ENCODE measurements around the gene DUSP12.

Gene DUSP12

GRCh38 chr1:161725908-161726472, 23.6 kb upstream of the DUSP12 start:
- H3K9ac ChIP-seq, result peak overlapping the region; percentile 77
- peak overlapping the region; percentile 89 for H2AFZ ChIP-seq (ENCODE audit: low read depth)
- H3K27ac ChIP-seq, result peak overlapping the region; percentile 71

DNA sequence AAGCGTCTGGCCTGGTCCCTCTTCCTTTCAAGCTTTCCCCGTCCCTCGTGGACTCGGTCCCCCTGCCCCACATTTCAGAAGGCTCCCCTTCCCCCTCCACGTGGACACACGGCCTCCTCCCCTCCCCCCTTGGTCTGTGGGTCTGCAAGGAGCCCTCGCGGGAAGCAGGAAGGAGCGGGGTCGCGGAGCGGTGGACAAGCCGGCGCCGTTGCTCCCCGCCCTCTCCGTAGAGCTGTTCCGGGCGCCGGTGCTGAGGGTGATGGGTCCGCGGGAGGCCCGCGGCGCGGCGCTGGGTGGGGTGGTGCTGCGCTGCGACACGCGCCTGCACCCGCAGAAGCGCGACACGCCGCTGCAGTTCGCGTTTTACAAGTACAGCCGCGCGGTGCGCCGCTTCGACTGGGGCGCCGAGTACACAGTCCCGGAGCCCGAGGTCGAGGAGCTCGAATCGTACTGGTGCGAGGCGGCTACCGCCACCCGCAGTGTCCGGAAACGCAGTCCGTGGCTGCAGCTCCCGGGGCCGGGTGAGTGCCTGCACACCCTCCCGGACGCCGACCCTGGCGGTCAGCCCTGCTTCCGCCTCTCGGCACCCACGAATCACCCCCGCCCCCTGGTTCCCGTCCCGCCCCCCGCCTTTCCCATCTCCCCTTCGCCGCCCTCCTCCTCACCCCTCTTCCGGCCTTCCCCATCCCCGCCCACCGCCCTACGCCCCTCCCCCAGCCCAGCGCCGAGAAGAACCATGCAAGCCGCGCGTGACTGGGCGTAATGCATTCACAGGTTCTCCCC, 22.9 kb upstream of the DUSP12 start:
- peak overlapping the region; percentile 89 for H2AFZ ChIP-seq (ENCODE audit: low read depth)
- H3K36me3 ChIP-seq (ENCODE audit: insufficient read depth), result no peaks in the 10 kb centered on the region
- peak overlapping the region; percentile 85 for H3K27ac ChIP-seq
- peaks cover 39% of the 10 kb centered on the region for H3K4me1 ChIP-seq (ENCODE audit: low read depth, poor library complexity, severe bottlenecking)
- peak overlapping the region; percentile 94 for H3K4me3 ChIP-seq (IDR thresholded peaks at IDR 0.05; ENCODE audit: insufficient read depth, low read depth, low read length)
- H4K20me1 ChIP-seq (ENCODE audit: insufficient read depth), result no peaks in the 10 kb centered on the region
- no peaks in the 10 kb centered on the region for H3K79me2 ChIP-seq (ENCODE audit: insufficient read depth, low read depth)
- H3K27me3 ChIP-seq (ENCODE audit: insufficient read depth, low read depth), result no peaks in the 10 kb centered on the region
- TF ChIP-seq CTCF (conservative IDR thresholded peaks at IDR 0.05; ENCODE audit: low read depth, low read length), result no peak
- peak overlapping the region; percentile 77 for H3K9ac ChIP-seq
- H3K4me2 ChIP-seq, result peak overlapping the region; percentile 92

More at GRCh38 chr1:161725908-161726472, 23.6 kb upstream of the DUSP12 start:
- H3K4me1 ChIP-seq (ENCODE audit: low read depth, poor library complexity, severe bottlenecking), result peaks cover 39% of the 10 kb centered on the region
- H3K79me2 ChIP-seq (ENCODE audit: insufficient read depth, low read depth), result no peaks in the 10 kb centered on the region
- H3K4me2 ChIP-seq, result peak overlapping the region; percentile 92
- TF ChIP-seq CTCF (conservative IDR thresholded peaks at IDR 0.05; ENCODE audit: low read depth, low read length), result 0 out of 2 replicates have a peak, but pooled peaks have one; percentile 0
- H4K20me1 ChIP-seq (ENCODE audit: insufficient read depth), result no peaks in the 10 kb centered on the region
- H3K27me3 ChIP-seq (ENCODE audit: insufficient read depth, low read depth), result no peaks in the 10 kb centered on the region
- H3K4me3 ChIP-seq (IDR thresholded peaks at IDR 0.05; ENCODE audit: insufficient read depth, low read depth, low read length), result peak overlapping the region; percentile 94
- no peaks in the 10 kb centered on the region for H3K36me3 ChIP-seq (ENCODE audit: insufficient read depth)

DNA sequence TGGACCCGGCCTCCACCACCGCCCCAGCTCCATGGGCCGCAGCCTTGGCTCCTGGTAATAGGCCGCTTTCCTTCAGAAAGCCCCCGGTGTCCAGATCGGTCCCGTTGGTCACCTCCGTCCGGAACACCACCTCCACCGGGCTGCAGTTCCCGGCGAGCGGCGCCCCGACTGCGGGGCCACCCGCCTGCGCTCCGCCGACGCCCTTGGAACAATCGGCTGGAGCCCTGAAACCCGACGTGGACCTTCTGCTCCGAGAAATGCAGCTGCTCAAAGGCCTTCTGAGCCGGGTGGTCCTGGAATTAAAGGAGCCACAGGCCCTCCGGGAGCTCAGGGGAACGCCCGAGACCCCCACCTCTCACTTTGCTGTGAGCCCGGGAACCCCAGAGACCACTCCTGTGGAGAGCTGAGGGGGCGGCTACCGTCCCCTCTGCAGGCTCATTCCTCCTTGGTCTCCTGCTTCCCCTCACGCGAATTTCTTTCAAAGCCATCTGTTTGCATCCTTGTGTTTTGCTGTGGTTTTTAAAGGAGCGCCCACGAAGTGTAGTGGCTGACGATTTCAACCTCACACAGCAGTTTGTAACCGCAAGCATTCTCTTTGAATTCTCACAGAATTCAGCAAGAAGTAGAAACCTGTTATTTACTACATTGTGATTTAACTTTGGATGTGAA, 22.2 kb upstream of the DUSP12 start:
- Histone ChIP-seq H3K27me3 (ENCODE audit: insufficient read depth, low read depth) (no peaks in the 10 kb centered on the region), H3K4me3 (IDR thresholded peaks at IDR 0.05; ENCODE audit: insufficient read depth, low read depth, low read length) (peak overlapping the region; percentile 87), H3K27ac (peak overlapping the region; percentile 85), H3K36me3 (ENCODE audit: insufficient read depth) (no peaks in the 10 kb centered on the region), H3K4me1 (ENCODE audit: low read depth, poor library complexity, severe bottlenecking) (peaks cover 39% of the 10 kb centered on the region), H3K9ac (peak overlapping the region; percentile 77), H3K4me2 (peak overlapping the region; percentile 65), H3K79me2 (ENCODE audit: insufficient read depth, low read depth) (no peaks in the 10 kb centered on the region), H4K20me1 (ENCODE audit: insufficient read depth) (no peaks in the 10 kb centered on the region), H2AFZ (ENCODE audit: low read depth) (peak overlapping the region; percentile 88)
- TF ChIP-seq CTCF (conservative IDR thresholded peaks at IDR 0.05; ENCODE audit: low read depth, low read length), result no peak

DNA sequence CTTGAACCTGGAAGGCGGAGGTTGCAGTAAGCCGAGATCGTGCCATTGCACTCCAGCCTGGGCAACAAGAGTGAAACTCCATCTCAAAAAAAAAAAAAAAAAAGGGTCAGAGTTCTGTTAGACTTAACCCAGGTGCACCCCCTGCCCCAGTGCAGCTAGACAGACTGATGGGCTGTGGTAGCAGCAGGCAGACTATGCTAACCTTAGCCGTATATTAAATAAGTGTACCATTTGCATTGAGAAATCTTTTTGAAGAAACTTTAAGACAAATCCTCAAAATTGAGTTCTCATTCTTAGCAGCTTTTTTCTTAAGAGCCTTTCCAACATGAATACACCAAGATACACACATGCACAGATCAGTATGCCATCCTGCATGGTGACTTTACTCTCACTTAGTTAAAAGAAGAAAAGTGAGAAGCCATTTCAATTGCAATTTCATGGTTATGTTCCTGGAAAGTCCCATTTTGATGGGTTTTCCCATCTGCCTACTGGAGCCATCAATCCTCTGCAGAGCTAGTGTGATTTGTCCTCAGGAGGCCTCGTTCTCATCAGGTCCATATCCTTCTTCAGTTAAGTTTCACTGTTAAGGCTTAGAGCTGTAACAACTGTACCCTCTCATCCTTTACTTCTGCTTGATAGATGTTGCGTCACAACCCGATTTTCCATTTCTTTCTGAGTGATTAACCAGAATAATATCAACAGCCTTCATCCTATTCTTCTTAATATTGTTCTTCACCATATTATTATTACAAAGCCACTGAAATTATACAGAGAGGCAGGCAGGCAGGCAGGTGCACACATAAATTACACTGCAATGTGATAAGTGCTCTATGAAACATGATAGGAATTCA, 21.0 kb upstream of the DUSP12 start:
- Histone ChIP-seq H3K79me2 (ENCODE audit: insufficient read depth, low read depth) (no peaks in the 10 kb centered on the region), H3K27me3 (ENCODE audit: insufficient read depth, low read depth) (no peaks in the 10 kb centered on the region), H3K4me2 (peak overlapping the region; percentile 65), H3K27ac (peak overlapping the region; percentile 14; the same call in 1 of the 2 replicates), H3K9ac (no peak overlapping the region), H2AFZ (ENCODE audit: low read depth) (no peak overlapping the region), H4K20me1 (ENCODE audit: insufficient read depth) (no peaks in the 10 kb centered on the region), H3K4me3 (IDR thresholded peaks at IDR 0.05; ENCODE audit: insufficient read depth, low read depth, low read length) (no peak overlapping the region), H3K4me1 (ENCODE audit: low read depth, poor library complexity, severe bottlenecking) (peaks cover 39% of the 10 kb centered on the region), H3K36me3 (ENCODE audit: insufficient read depth) (no peaks in the 10 kb centered on the region)
- no peak for TF ChIP-seq CTCF (conservative IDR thresholded peaks at IDR 0.05; ENCODE audit: low read depth, low read length)

Data from KMS-11 (cell line).